Glutamatergic neuron (in vitro differentiated cells): ENCODE results near the gene PTPRN2. TPM values are rescaled to one million over a fixed set of nuclear protein-coding genes. Genes with fewer than 3 reads are reported as not detected.
A peak's percentile ranks its signal among the peaks of the same experiment; 100 is the strongest.

Source experiments
- DNase-seq: peaks from one replicate; pipeline ENCODE4 v3.0.0; 2022
- H3K27ac Mint-ChIP-seq: one replicate; pipeline ENCODE4 v1.8.0; 2020; ENCODE audit warnings: mild to moderate bottlenecking, mixed read lengths, inconsistent platforms; ENCODE audit not compliant: unreplicated experiment
- H3K27me3 Mint-ChIP-seq: one replicate; pipeline ENCODE4 v1.8.0; 2020; ENCODE audit warnings: mild to moderate bottlenecking, moderate library complexity, mixed read lengths, inconsistent platforms; ENCODE audit not compliant: unreplicated experiment
- H3K36me3 Mint-ChIP-seq: one replicate; pipeline ENCODE4 v1.8.0; 2020; ENCODE audit warnings: mild to moderate bottlenecking, mixed read lengths, inconsistent platforms; ENCODE audit not compliant: unreplicated experiment
- H3K4me1 Mint-ChIP-seq: one replicate; pipeline ENCODE4 v1.8.0; 2020; ENCODE audit warnings: mild to moderate bottlenecking, low read depth, mixed read lengths, inconsistent platforms; ENCODE audit not compliant: unreplicated experiment
- H3K4me3 Mint-ChIP-seq: one replicate; pipeline ENCODE4 v1.8.0; 2020; ENCODE audit warnings: mild to moderate bottlenecking, mixed read lengths, inconsistent platforms; ENCODE audit not compliant: unreplicated experiment
- H3K9me3 Mint-ChIP-seq: one replicate; pipeline ENCODE4 v1.8.0; 2020; ENCODE audit warnings: mild to moderate bottlenecking, moderate library complexity, mixed read lengths, inconsistent platforms; ENCODE audit not compliant: unreplicated experiment
- total RNA-seq: library from RNA; stranded (reverse); fragmentation: NEBNext Ultra II Directional; extraction: Animal tissue kit (Norgen Biotek cat#: 25700); gene quantifications from one replicate; pipeline ENCODE4 v1.2.1, GENCODE V29; 2021; ENCODE audit not compliant: unreplicated experiment
- TF ChIP-seq, protein P1 (sequence below): fragments of 200-600 bp; sonication (generic); IDR thresholded peaks from one replicate; pipeline ENCODE4 v1.5.0; 2021; ENCODE audit not compliant: partially characterized antibody, unreplicated experiment

The PTPRN2 gene
- total RNA-seq, 1 donor from 2014 or later: 49.0 TPM

DNA sequence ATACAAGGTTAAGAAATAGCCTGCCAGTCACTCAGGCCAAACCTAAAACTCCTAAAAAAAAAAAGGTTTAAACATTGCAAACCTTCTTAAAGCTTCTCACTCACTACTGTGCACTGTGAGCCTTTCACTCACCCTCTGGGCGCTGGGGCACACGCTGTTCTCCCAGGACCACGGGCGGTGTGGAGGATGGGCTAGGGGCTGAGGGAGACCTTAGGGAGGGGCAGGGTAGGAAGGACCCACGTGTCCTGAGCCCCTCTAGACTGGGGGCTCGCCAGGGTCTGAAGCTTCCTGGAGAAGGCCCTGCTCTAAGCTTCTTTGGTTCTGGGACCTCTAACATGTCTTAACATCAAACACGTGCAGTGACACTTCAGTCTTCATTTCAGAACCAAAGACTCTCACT is 681.0 kb downstream of the PTPRN2 start:
- DNase-seq: no peak
- peaks cover 3% of the 10 kb centered on the region for H3K27me3 Mint-ChIP-seq
- peaks cover 22% of the 10 kb centered on the region for H3K9me3 Mint-ChIP-seq
- peaks cover 4% of the 10 kb centered on the region for H3K4me1 Mint-ChIP-seq
- no peak overlapping the region for H3K27ac Mint-ChIP-seq
- TF ChIP-seq, protein P1, sequence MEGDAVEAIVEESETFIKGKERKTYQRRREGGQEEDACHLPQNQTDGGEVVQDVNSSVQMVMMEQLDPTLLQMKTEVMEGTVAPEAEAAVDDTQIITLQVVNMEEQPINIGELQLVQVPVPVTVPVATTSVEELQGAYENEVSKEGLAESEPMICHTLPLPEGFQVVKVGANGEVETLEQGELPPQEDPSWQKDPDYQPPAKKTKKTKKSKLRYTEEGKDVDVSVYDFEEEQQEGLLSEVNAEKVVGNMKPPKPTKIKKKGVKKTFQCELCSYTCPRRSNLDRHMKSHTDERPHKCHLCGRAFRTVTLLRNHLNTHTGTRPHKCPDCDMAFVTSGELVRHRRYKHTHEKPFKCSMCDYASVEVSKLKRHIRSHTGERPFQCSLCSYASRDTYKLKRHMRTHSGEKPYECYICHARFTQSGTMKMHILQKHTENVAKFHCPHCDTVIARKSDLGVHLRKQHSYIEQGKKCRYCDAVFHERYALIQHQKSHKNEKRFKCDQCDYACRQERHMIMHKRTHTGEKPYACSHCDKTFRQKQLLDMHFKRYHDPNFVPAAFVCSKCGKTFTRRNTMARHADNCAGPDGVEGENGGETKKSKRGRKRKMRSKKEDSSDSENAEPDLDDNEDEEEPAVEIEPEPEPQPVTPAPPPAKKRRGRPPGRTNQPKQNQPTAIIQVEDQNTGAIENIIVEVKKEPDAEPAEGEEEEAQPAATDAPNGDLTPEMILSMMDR: no peak
- no peak overlapping the region for H3K4me3 Mint-ChIP-seq
- H3K36me3 Mint-ChIP-seq: peaks cover 8% of the 10 kb centered on the region

DNA sequence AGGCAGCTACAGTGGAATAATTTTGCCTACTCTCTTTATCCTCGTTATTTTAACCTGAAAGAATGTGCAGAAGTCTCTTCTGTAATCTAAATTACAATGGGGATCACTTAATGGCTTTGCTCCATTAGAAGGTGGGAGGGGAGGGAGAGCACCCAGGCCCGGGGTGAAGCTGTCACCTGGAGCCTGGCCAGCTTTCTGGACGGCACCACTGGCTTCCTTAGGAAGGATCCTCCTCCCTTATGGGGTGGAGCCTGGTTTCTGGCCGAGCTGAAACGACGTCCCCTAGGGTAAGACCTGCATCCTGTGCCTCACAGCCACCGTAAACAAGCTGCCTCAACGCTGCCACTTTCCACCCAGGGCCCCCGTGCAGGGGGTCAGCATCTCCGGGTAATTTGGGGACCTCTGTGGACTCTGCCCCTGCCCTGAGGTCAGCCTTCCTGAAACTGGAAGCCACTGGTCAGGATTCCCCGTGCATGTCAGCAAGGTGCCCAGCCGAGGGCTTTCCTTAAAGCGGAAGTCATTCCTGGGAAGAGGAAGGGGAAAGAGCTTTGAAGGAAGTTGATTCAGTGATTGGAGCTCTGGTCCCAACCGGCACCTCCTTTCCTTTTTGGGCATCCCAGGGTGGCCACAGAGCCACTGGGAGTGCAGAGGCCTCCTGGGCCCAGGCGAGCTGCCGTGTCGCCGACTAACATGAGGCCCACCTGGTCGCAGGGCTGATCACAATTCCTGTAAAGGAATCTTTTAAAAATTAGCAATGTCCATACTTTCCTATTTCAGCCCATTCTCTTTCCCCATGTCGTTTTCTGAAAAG is 681.8 kb downstream of the PTPRN2 start:
- H3K9me3 Mint-ChIP-seq: peaks cover 23% of the 10 kb centered on the region
- DNase-seq: no peak
- no peak overlapping the region for H3K27ac Mint-ChIP-seq
- H3K4me1 Mint-ChIP-seq: peaks cover 4% of the 10 kb centered on the region
- H3K4me3 Mint-ChIP-seq: no peak overlapping the region
- peaks cover 9% of the 10 kb centered on the region for H3K36me3 Mint-ChIP-seq
- H3K27me3 Mint-ChIP-seq: peaks cover 3% of the 10 kb centered on the region
- TF ChIP-seq, protein P1: no peak

DNA sequence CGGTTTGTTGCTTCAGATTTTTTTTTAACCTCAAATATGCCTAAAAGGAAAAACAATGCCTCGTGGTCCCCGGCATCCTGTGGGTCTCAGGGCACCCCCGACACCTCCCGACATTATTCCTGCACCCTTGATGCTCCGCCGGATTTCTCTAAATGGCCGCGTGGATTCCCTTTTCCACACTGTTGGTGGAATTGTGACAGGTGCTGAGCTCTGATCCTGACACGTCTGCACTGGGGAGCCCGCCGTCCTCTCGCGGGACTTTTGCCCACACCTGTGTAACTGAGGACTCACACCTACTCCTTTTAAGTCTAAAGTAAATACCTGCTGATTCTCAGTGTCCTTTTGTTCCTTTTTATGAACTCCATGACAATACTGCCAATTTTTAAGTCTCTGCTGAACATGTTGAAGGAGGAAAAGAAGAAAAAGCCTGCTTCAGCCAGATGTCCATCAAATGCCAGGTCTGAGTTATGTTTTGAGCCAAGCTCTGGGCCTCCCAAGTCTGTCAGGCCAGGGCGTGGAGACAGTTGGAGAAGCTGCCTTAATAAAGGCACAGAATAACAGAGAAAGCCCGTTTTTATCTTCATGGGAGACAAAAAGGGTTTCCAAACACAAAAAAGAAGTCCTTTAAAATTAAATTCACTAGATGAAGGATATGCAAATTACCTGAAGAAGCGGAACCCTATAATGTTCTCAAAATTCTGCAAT is 682.6 kb downstream of the PTPRN2 start:
- TF ChIP-seq, protein P1: no peak
- Mint-ChIP-seq H3K36me3 (peaks cover 5% of the 10 kb centered on the region), H3K9me3 (peaks cover 19% of the 10 kb centered on the region), H3K4me1 (peaks cover 8% of the 10 kb centered on the region), H3K27me3 (no peaks in the 10 kb centered on the region), H3K27ac (no peak overlapping the region), H3K4me3 (no peak overlapping the region)
- DNase-seq: no peak

DNA sequence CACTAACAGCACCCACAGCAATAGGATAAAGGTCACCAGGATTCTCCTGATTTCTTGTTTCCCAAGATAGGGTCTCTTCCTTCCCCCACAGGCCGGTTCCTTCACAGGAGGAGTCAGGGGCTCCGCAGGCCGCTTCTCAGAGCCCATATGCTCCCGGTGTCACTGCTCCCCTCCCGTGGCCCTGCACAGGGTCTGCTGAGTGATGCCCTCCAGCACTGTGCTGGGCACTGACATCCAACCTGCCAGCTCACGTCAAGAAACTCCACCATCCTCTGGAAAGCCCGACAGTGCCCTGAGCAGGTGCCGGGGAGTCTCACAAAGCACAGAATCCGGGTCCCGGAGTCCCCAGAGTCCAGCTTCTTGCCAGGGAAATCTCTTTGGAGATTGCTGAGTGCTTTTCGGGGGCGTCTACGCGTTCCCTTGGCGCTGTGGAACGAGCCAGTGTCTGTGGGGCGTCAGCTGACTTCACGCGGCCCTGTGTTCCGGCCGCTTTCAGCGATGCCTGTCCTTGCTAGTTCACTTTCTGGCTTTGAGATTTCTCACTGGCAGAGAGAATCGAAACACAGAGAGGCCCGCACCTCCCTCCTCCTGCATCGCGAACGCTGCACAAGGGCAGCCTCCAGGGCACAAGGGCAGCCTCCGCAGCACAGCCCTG is 683.3 kb downstream of the PTPRN2 start:
- Mint-ChIP-seq H3K27me3 (no peaks in the 10 kb centered on the region), H3K9me3 (peaks cover 19% of the 10 kb centered on the region), H3K27ac (peak overlapping the region; percentile 62), H3K36me3 (peaks cover 5% of the 10 kb centered on the region), H3K4me3 (no peak overlapping the region), H3K4me1 (peaks cover 11% of the 10 kb centered on the region)
- TF ChIP-seq, protein P1: no peak
- no peak for DNase-seq

- Mint-ChIP-seq H3K36me3 (peaks cover 5% of the 10 kb centered on the region), H3K9me3 (peaks cover 19% of the 10 kb centered on the region), H3K27me3 (no peaks in the 10 kb centered on the region), H3K4me3 (no peak overlapping the region), H3K27ac (no peak overlapping the region), H3K4me1 (peaks cover 14% of the 10 kb centered on the region)
- DNase-seq: no peak
- TF ChIP-seq, protein P1: no peak
Measured at GRCh38 chr7:157903710-157904109, 683.9 kb downstream of the PTPRN2 start.
